ENCODE results near the gene HIGD1C. TPM values are rescaled to one million over a fixed set of nuclear protein-coding genes. Genes with fewer than 3 reads are reported as not detected.

The HIGD1C gene
- total and polyA plus RNA-seq, 12 donors = not detected

- H3K27ac ChIP-seq = no peak overlapping the region
- WGBS, 4 donors = 82 to 87% (median 84%) methylated on average over 2 of the region's 2 CpGs
- TF ChIP-seq POLR2A (IDR thresholded peaks at IDR 0.05) = no peak
- no peak for TF ChIP-seq CTCF (IDR thresholded peaks at IDR 0.05)
- H3K36me3 ChIP-seq (replicated peaks in 1 of 2) = no peaks in the 10 kb centered on the region
- no peak overlapping the region for H3K4me3 ChIP-seq
- intact Hi-C loops (cut with DNase I) = no loop called here
- no peaks in the 10 kb centered on the region for H3K9me3 ChIP-seq (replicated peaks in 1 of 3)
- no peak for DNase-seq
- no peaks in the 10 kb centered on the region for H3K27me3 ChIP-seq
- H3K4me1 ChIP-seq (replicated peaks in 1 of 2) = peaks cover 15 to 44% of the 10 kb centered on the region in 2 donors
Observed at GRCh38 chr12:51019927-51020326, 67.6 kb downstream of the HIGD1C start.

Small RNAs within 50 kb of the gene (small RNA-seq; reads per million reads assigned to genes)
- gene AC008121.1 (0 reads per million in 2 donors), gene RF00019 (0 reads per million in 2 donors), gene RNU6-87P (0 reads per million in 2 donors)

Other genes with a start within 250 kb of the HIGD1C start
- 10 to 100 TPM in 8 of 9 donors, 1 to 10 TPM in 1; 8.2 to 58.3 (median 44.2) TPM for gene ATF1, start 188.4 kb upstream of the HIGD1C start, total RNA-seq
- 10 to 100 TPM in 1 of 3 donors, 1 to 10 TPM in 2; 6.7 to 56.0 (median 9.7) TPM for gene ATF1, start 188.4 kb upstream of the HIGD1C start, polyA plus RNA-seq
- gene TMPRSS12, start 109.6 kb upstream of the HIGD1C start, total RNA-seq = under 1 TPM in 1 of 9 donors, not detected in 8; 0.39 TPM
- gene TMPRSS12, start 109.6 kb upstream of the HIGD1C start, polyA plus RNA-seq = under 1 TPM in 1 of 3 donors, not detected in 2; 0.03 TPM
- gene SLC11A2, start 73.8 kb downstream of the HIGD1C start, total RNA-seq = 10 to 100 TPM; 30.2 to 82.2 (median 60.7) TPM
- gene SLC11A2, start 73.8 kb downstream of the HIGD1C start, polyA plus RNA-seq = 10 to 100 TPM; 21.7 to 33.2 (median 21.8) TPM
- 100 to 1,000 TPM in 2 of 9 donors, 10 to 100 TPM in 7; 37.7 to 122 (median 82.2) TPM for gene LETMD1, start 95.8 kb downstream of the HIGD1C start, total RNA-seq
- 10 to 100 TPM; 59.0 to 69.9 (median 59.1) TPM for gene LETMD1, start 95.8 kb downstream of the HIGD1C start, polyA plus RNA-seq
- 10 to 100 TPM; 15.6 to 29.2 (median 25.0) TPM for gene CSRNP2, start 131.1 kb downstream of the HIGD1C start, total RNA-seq
- 10 to 100 TPM; 20.1 to 22.8 (median 22.0) TPM for gene CSRNP2, start 131.1 kb downstream of the HIGD1C start, polyA plus RNA-seq
- gene TFCP2, start 220.6 kb downstream of the HIGD1C start, total RNA-seq = 10 to 100 TPM in 8 of 9 donors, 1 to 10 TPM in 1; 9.4 to 28.5 (median 18.5) TPM
- gene TFCP2, start 220.6 kb downstream of the HIGD1C start, polyA plus RNA-seq = 10 to 100 TPM; 11.1 to 28.7 (median 11.5) TPM

Data from adrenal gland (tissue), 12 donors.